Measurements from ENCODE around the gene ARF1.

Gene ARF1

GRCh38 chr1:228042508-228042907 lies 40.0 kb upstream of the ARF1 start:
- no peak for TF ChIP-seq CTCF (IDR thresholded peaks at IDR 0.05; ENCODE audit: low read depth, low read length)
- Histone ChIP-seq H3K27ac (no peak overlapping the region), H3K27me3 (ENCODE audit: insufficient read depth, low read depth, severe bottlenecking) (no peaks in the 10 kb centered on the region), H3K4me3 (ENCODE audit: low read depth, low read length) (no peak overlapping the region), H3K9me3 (ENCODE audit: severe bottlenecking) (no peaks in the 10 kb centered on the region), H3K36me3 (no peaks in the 10 kb centered on the region)
- DNase-seq: no peak

- H3K4me3 ChIP-seq (ENCODE audit: low read depth, low read length): no peak overlapping the region
- DNase-seq: no peak
- H3K9me3 ChIP-seq (ENCODE audit: severe bottlenecking): no peaks in the 10 kb centered on the region
- no peaks in the 10 kb centered on the region for H3K27me3 ChIP-seq (ENCODE audit: insufficient read depth, low read depth, severe bottlenecking)
- no peak overlapping the region for H3K27ac ChIP-seq
- no peaks in the 10 kb centered on the region for H3K36me3 ChIP-seq
- TF ChIP-seq CTCF (IDR thresholded peaks at IDR 0.05; ENCODE audit: low read depth, low read length): no peak
Observed at GRCh38 chr1:228043281-228043848, 39.1 kb upstream of the ARF1 start.

GRCh38 chr1:228044961-228045360 lies 37.5 kb upstream of the ARF1 start:
- no peaks in the 10 kb centered on the region for H3K27me3 ChIP-seq (ENCODE audit: insufficient read depth, low read depth, severe bottlenecking)
- TF ChIP-seq CTCF (IDR thresholded peaks at IDR 0.05; ENCODE audit: low read depth, low read length): no peak
- H3K4me3 ChIP-seq (ENCODE audit: low read depth, low read length): no peak overlapping the region
- H3K9me3 ChIP-seq (ENCODE audit: severe bottlenecking): no peaks in the 10 kb centered on the region
- no peaks in the 10 kb centered on the region for H3K36me3 ChIP-seq
- no peak overlapping the region for H3K27ac ChIP-seq
- DNase-seq: no peak

- no peak overlapping the region for H3K4me3 ChIP-seq (ENCODE audit: low read depth, low read length)
- no peaks in the 10 kb centered on the region for H3K9me3 ChIP-seq (ENCODE audit: severe bottlenecking)
- H3K36me3 ChIP-seq: no peaks in the 10 kb centered on the region
- no peak overlapping the region for H3K27ac ChIP-seq
- TF ChIP-seq CTCF (IDR thresholded peaks at IDR 0.05; ENCODE audit: low read depth, low read length): no peak
- DNase-seq: no peak
- no peaks in the 10 kb centered on the region for H3K27me3 ChIP-seq (ENCODE audit: insufficient read depth, low read depth, severe bottlenecking)
Observed at GRCh38 chr1:228045405-228045804, 37.1 kb upstream of the ARF1 start.

- no peaks in the 10 kb centered on the region for H3K9me3 ChIP-seq (ENCODE audit: severe bottlenecking)
- no peaks in the 10 kb centered on the region for H3K27me3 ChIP-seq (ENCODE audit: insufficient read depth, low read depth, severe bottlenecking)
- no peak overlapping the region for H3K4me3 ChIP-seq (ENCODE audit: low read depth, low read length)
- no peak overlapping the region for H3K27ac ChIP-seq
- TF ChIP-seq CTCF (IDR thresholded peaks at IDR 0.05; ENCODE audit: low read depth, low read length): no peak
- no peaks in the 10 kb centered on the region for H3K36me3 ChIP-seq
- DNase-seq: no peak
Observed at GRCh38 chr1:228045871-228046270, 36.6 kb upstream of the ARF1 start.
